DMS 273 (cell line): ENCODE results near the gene CRIM1.
A peak's percentile ranks its signal among the peaks of the same experiment; 100 is the strongest.

Source experiments
- DNase-seq: peaks from one replicate; lab custom pipeline; 2025; ENCODE audit not compliant: unreplicated experiment; lab: John Stamatoyannopoulos, UW

Gene CRIM1

DNA sequence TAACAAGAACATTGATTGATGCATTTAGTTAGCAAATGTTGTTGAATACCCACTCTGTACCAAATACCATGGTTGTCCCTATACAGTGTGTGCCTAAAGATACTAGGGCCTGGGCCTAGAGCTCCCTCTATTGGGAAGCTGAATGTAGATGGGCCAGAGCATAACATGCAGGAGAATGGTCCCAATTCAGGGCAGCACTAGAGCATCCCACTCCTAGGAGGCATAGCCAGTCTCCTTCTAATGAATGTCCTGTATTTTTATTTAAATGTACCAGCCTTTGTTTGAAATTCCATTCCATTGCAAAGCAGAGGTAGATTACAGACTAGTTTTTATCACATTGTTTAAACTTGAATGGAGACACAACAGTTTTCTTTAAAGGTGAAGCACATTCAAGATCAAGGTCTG, 151.8 kb downstream of the CRIM1 start:
- peak; percentile 69 for DNase-seq

DNA sequence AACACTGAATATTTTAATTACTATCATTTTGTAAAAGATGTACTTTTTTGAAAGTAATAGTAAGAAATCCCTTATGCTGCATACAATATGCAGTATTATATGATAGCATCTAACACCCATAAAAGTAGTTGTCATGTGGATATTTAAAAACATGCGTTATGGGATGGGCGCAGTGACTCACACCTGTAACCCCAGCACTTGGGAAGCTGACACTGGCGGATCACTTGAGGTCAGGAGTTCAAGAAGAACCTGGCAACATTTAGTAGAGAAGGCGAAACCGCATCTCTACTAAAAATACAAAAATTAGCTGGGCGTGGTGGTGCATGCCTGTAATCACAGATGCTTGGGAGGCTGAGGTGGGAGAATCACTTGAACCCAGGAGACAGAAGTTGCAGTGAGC, 153.5 kb downstream of the CRIM1 start:
- DNase-seq, result no peak

DNA sequence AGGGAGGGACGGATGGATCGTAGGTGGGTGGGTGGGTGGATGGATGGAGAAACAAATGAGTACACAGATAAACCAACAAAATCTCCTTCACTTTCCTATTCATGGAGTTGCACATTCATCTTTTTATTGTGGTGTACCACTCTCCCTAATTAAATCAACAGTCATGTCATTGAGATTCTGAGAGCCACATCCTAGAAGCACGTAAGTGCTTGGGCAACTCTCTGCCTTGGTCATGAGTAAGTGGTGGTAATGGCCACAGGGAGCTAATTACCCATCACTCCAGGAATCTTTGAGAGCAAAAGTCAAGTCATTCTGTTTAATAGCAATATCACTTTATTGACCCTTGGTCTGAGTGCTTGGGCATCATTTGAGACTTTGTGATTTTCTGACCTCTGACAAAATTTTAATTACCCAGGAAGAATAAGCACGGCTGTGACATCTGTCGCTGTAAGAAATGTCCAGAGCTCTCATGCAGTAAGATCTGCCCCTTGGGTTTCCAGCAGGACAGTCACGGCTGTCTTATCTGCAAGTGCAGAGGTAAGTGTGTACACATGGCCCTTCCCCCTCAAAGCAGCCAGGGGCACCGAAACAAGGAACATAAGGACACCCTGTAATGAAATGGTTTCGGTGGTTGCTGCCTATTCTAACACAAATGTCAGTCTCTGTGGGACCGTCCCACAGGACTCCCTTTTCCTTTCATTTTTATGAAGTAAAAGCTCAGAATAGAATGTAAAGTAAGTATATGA, 156.5 kb downstream of the CRIM1 start:
- DNase-seq, result no peak

DNA sequence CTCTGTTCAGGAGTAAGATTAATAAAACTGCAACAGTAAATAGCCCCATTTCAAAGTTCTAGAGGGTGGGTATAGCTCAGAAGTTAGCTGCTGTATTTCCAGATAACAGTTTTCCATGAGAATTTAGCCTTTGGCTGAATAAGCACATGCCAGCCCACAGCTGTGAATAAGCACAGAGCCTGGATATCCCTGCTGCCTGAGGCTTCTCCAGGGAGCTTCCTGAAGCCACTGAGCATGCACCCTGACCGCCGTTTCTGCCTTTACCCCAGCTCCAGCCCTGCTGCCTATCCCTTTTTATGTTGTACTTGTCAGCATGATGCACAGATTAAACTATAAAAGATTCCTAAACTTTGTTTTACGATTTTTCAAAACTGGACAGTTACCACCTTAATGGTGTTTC, 157.1 kb downstream of the CRIM1 start:
- DNase-seq, result no peak

DNA sequence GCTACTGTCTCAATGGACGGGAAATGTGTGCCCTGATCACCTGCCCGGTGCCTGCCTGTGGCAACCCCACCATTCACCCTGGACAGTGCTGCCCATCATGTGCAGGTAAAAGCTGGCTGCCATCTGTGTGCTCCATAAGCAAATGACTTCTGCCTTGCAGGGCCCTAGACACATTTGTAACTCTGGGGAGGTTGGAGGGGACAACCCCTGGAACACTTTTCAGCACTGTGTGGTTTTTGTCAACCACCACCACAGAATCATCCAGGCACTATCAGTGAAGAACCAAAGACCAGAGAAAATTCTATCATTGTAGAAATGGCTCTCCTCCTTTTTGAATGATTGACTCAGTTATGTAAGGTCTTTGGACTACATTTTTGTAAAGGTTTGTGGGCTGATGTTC, 158.1 kb downstream of the CRIM1 start:
- no peak for DNase-seq

DNA sequence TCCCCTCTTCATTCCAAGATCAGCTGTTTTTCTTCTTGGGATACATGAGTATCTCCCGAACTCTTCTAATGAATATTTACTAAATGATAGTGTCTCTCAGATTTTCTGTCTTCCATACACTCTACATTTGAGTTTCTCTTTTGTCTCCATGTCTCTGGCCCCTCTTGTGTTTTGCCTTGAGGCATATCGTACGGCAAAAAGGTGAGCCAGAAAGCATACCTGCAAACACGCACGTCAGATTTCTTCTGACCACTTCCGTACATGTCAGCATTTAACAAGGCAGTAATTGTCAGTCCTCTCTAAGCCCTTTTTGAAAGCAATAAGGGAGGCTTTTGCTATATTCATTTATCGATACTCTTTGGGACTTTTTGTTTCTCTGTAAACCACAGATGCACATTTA, 160.0 kb downstream of the CRIM1 start:
- no peak for DNase-seq

DNA sequence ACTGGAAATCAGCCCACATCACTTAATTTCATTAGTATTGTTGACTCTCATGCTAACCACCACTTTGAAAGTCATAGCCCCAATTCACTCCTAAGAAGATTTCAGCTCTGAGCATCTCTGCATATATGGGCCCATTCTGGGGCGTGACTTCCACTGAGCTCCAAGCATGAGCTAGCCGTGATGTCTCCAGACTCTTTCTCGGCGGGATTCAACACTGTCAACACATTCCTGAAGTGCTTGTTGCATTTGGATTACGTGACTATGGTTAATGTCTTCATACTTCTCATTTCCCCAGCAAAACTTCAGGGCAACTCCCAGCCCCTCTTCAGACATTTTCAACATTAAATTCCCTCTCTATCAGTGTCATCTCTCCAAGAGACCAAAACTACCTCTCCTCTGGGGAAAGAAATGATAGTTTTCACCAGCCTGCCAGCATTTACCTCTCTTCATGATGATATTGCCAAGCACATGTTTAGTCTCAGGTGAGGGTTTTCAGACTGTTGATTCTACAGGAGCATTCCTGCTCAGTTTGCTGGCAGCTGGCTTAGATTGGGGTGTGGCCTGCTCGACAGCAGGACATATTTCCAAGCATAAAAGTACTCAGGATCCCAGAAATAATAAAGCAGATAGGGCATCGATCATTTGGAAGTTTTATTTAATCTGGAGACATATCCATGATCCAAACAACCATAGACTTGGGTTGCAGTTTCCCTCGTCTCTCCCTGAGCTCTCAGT, 160.7 kb downstream of the CRIM1 start:
- DNase-seq, result no peak

DNA sequence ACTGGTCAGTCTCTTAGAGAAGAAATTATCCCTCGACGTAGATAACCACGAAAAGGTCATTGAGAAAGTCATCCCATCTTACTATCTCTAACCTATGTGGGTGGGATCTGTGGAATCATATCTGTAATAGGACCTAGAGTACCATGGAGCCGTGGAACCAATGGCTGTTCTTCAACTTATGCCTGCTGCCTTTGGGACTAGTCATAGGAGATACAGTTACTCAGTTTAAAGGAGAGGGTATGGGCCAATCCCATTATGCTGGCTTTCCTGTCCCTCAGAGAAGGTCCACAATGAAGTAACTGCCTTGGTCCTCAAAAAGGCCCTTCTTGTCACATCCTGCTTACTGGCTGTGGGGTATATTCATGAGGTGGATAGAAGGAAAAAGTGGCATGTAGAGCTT, 164.9 kb downstream of the CRIM1 start:
- no peak for DNase-seq

DNA sequence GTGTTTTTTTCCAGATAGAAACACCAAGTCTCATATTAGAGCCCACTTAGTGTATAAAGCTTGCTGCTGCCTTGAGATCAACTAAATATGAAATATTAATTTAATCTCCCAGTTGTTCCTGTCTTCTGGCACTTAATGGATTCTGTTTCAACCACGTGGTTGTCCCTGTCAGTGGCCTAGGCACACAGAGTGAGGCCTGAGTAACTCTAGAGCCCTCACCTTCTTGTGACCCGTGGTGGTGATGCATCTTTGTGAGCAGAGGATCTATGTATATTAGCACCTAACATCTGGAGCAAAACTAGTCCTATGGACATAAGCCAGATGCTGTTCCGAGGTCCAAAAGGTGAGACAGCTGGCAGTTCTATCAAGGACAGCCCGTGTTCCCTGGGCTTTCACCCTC, 167.6 kb downstream of the CRIM1 start:
- no peak for DNase-seq

DNA sequence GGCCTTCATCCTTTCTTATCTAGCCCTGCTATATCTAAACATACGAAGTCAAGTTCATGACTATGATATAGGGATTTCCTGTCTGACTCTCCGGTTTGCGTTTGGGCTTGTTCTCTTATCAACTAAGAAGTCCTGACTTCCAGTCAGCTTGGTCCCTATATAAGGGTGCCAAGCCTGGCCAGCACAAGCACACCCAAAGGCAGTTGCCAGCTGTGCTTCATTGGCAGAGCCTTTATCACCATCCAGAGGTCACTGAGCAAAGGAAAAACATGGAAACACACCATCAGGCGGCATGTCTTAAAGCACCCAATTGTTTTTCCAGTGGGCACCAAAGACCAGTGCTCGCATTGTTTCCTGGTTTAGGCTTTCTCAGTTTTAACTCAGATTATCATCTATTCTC, 169.7 kb downstream of the CRIM1 start:
- DNase-seq, result no peak

DNA sequence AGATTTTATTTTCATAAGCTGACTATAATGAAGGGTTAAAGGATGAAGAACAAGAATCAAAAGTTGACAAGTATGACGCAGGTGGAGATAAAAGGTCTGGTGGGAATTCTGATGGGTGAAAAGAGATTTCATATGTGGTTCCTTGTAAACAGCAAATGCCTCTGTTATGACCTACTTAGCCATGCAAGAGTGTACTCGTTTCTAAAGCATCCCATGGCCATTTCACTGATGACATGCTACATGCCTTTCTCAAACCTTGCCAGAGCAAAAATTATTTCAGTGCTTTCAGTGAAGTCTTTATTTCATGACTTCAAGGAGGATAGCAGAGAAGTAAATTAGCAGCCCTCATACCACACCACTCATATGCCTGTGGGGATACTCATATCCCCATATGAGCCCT, 170.6 kb downstream of the CRIM1 start:
- no peak for DNase-seq

DNA sequence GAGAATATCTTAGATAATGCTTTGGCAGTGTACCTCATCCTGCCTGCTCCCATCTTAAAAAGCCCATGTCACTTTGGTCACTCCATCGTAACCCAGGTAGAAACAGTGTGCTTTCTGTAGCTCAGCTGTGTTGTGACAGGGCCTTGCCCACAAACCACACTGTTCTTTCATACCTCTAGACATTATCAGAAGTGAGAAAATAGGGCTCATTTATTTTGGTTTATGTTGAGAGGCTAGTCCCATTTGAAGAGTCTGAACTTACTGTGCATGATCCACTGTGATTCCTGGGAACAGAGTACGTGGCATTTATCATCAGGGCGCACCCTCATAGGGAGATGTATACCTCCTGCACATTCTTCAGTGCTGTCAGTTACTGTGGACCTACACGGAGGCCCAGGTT, 172.7 kb downstream of the CRIM1 start:
- no peak for DNase-seq

DNA sequence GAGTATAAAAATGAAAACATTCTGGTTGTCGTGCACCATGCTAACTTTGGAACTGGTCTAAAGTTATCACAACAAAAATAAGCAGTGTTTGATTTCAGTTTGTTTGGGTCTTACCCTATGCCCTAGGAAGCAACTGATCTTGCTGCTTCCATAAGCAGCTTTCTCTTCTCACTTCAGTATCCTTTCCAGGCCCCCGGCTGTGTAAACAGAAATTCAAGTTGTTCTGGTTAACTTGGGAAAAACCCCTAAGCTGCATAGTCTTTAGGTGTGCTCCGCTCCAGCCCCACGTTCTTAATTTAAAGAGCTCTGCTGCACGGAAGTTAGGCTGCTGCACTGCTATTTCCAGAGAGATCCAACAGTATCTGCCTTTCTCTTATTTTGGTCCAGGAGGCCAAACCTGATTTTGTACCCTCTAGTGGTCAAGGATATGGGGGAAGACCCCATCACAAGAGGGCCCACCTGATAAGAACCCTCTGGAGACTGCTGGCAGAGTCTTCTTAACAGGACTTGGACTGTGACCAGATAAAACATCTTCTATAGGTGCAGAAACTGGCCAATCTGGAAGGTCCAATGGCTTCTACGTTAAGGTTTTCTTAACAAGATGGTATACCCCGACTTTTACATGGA, 173.3 kb downstream of the CRIM1 start:
- DNase-seq, result no peak

DNA sequence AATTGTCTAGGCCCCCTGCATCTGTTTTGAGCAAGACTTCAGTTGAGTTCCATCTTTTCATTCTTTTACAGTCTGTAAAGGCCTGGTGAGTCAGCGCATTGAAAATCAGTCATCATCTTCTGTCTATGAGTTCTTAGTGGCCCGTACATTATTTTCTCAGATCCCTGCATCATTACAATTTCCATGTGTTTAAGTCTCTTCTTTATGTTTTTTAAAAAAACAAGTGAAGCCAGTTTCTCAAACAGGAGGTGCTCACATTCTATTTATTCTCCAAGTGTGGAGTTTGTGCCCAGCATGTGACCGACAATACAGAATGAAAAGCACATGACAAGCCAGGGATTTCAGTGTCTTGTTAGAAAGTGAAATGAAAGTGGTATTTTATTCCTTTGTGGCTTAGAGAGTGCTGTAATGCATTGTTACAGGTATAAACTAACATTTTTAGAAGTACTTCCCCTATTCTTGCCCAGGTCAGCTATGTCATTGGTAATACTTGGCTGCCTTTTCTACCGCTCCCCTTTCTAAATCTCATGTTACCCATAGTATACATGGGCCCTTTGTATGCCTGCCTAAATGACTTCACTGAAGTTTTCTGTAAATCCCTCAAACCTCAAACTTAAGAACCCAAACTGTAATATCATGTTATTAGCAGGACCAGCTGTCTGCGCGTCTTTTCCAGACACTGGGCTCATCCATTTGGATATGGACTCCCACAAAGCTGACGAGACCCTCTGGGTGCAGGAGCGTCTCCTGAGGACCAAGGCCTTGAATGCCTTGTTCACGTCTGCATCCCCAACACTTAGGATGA, 174.8 kb downstream of the CRIM1 start:
- DNase-seq, result no peak

DNA sequence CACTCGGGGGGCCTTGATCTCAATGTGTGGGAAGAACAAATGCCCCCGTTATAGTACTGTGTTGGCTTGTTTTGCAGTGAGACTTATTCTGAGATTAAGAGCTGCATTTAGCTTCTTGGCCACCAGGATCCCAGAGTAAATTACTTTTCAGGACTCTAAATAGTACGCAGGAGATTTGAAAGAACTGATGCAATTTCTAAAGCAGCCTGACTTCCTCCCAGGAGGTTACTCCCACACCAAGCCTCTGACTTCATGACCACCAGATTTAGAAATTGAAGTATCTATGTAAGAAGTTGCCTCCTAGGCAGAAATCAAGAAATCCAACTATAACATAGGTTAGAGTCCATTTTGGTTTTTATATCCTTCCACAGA, 175.4 kb downstream of the CRIM1 start:
- no peak for DNase-seq

DNA sequence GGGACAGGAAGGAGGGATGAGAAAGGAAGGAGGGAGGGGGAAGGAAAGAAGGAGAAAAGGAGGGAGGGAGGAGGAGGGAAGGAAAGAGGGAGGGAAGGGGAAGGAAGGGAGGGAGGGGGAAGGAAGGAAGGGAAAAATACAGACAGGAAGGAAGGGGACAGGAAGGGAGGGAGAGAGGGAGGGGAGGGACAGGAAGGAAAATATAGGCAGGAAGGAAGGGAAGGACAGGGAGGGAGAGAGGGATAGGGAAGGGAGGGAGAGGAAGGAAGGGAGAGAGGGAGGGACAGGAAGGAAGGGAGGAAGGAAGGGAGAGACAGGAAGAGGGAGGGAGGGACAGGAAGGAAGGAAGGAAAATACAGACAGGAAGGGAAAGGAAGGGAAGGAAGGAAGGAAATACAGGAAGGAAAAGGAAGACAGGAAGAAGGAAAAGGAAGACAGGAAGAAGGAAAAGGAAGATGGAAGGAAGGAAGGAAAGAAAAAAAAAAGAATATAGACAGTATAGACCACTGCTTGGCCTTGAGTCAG, 178.8 kb downstream of the CRIM1 start:
- no peak for DNase-seq

DNA sequence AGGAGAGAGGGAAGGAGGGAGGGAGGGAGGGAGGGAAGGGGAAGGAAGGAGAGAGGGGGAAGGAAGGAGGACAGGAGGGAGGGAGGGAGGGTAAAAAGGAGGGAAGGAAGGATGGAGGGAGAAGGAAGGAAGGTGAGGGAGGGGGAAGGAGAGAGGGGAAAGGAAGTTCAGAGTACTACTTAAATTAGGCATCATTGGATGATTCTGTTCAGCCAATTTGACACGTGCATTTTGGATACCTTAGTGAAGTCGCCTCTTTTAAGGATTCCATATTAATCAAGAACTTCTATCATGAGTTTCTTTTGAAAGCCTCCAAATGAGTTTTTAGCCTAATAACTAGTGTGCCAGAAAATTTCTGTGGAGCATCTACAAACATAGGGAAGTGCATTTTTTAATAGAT, 179.5 kb downstream of the CRIM1 start:
- DNase-seq, result no peak

DNA sequence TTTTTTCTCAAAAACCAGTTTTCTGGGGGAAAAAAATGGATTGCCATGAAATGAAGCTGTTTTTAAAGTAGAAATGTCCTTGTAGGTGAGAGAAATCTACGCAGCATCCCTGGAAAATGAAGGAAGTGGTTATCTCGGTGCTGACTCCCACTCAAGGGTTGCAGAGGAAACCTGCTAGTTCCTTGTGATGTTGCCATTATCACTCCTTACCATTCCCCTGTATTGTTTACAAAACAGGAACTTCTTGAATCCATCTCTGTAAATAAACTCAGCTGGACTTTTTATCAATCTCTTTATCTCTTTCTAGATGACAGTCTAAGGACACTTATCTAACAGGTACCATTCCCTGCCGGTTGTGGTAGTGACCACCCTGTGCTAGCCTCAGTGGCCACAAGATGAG, 181.2 kb downstream of the CRIM1 start:
- no peak for DNase-seq

DNA sequence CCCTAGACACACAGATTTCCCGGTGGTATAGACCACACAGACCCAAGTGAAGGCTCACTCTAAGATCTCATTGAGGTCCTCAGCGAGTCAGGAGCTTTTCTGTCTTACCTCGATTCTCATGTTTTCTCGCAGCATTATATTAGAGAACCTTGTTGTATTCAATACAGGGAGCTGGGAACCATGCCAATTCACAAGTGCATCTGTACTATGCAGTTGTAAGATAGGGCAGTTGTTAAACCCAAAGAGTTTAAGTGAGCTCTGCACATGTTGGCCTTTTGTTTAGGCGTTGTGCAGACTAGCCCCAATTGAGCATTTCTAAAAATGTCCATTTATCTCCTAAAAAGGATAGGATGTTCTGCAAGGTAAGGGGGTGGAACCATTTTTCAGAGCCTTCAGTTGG, 182.8 kb downstream of the CRIM1 start:
- peak; percentile 36 for DNase-seq

DNA sequence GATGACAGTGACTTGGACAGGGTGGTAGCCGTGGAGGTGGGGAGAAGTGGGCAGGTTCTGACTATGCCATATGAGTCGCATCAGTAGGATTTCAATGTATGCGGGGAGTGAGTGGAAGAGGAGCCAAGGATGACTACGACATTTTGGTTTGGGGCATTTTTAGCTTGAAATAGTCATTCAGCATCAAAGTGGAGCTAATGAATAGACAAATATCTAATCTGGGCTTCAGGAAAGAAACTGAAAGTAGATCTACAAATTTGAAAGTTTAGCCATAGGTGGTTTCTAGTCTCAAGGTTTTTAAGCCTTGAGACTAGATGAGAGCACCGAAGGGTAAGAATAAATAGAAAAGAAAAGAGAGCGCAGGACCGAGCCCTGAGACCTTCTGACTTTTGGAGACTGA, 184.1 kb downstream of the CRIM1 start:
- DNase-seq, result no peak

DNA sequence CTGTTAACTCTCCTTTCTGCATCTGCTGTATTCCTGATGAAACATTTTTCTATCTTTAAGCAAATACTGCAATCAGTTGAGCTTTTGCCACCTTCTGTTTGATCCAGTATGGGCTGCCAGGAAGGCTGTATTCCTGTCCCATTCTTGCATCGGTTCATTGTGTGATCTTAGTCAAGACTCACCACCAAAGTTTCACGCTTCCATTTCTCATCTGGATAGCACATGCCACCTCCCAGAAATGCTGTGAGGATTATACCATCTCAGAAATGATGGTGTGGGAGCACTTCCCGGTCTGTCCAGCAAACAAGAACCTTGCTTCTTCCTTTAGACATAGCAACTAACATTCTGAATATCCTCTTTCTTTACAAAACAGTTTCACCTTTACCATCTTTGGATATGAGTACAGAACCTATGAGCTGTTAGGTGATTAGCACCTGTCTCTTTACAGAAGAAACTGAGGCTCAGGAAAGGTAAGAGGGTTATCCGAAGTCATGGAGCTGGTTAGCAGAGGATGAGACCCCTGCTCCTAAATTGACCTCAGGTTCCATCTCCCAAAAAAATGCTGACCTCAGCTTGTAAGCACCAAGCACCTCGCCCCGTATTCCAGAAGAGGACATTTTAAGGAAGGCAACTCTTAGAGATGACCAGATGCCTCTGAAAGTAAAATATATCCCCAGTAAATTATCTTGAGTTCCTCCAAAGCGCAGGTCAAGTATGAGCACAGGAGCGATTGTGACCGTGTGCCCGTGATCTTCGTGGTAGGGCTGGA, 185.6 kb downstream of the CRIM1 start:
- DNase-seq, result no peak
